ENCODE results near the gene CC2D1A.

Gene CC2D1A

GRCh38 chr19:13905634-13906520 is at the start of gene CC2D1A, which contains the start of gene BRME1:
Gene CC2D1A, plus strand, starts transcription at chr19:13906201. Its CDS starts 241 bp downstream, at chr19:13906442.
Gene BRME1, minus strand, starts transcription at chr19:13906117. Its CDS starts 1,225 bp downstream, at chr19:13904892.
- peak; percentile 81 for DNase-seq (ENCODE audit: low read depth)

- no peak for DNase-seq (ENCODE audit: low read depth)
Measured at GRCh38 chr19:13856497-13856896, 49.5 kb upstream of the CC2D1A start.

GRCh38 chr19:13859361-13859880 is 46.6 kb upstream of the CC2D1A start:
- no peak for DNase-seq (ENCODE audit: low read depth)

GRCh38 chr19:13860679-13861391 is 45.2 kb upstream of the CC2D1A start:
- no peak for DNase-seq (ENCODE audit: low read depth)

- DNase-seq (ENCODE audit: low read depth): no peak
Measured at GRCh38 chr19:13861392-13861713, 44.6 kb upstream of the CC2D1A start.

- DNase-seq (ENCODE audit: low read depth): no peak
Measured at GRCh38 chr19:13861714-13862531, 44.1 kb upstream of the CC2D1A start.

- DNase-seq (ENCODE audit: low read depth): no peak
Measured at GRCh38 chr19:13864046-13864666, 41.8 kb upstream of the CC2D1A start.

GRCh38 chr19:13864667-13865570 is 41.1 kb upstream of the CC2D1A start:
- DNase-seq (ENCODE audit: low read depth): no peak

- DNase-seq (ENCODE audit: low read depth): no peak
Measured at GRCh38 chr19:13865571-13866462, 40.2 kb upstream of the CC2D1A start.

GRCh38 chr19:13866463-13867046 is 39.4 kb upstream of the CC2D1A start:
- no peak for DNase-seq (ENCODE audit: low read depth)

- no peak for DNase-seq (ENCODE audit: low read depth)
Measured at GRCh38 chr19:13868663-13869062, 37.3 kb upstream of the CC2D1A start.

GRCh38 chr19:13869281-13869680 is 36.7 kb upstream of the CC2D1A start:
- DNase-seq (ENCODE audit: low read depth): no peak

- no peak for DNase-seq (ENCODE audit: low read depth)
Measured at GRCh38 chr19:13870873-13871272, 35.1 kb upstream of the CC2D1A start.

- DNase-seq (ENCODE audit: low read depth): no peak
Measured at GRCh38 chr19:13872339-13872694, 33.7 kb upstream of the CC2D1A start.

GRCh38 chr19:13872695-13873389 is 33.2 kb upstream of the CC2D1A start:
- no peak for DNase-seq (ENCODE audit: low read depth)

GRCh38 chr19:13873834-13874515 is 32.0 kb upstream of the CC2D1A start:
- DNase-seq (ENCODE audit: low read depth): no peak

GRCh38 chr19:13875824-13876223 is 30.2 kb upstream of the CC2D1A start:
- no peak for DNase-seq (ENCODE audit: low read depth)

GRCh38 chr19:13876834-13877233 is 29.2 kb upstream of the CC2D1A start, which contains the start of gene NANOS3:
Gene NANOS3, plus strand, starts transcription at chr19:13877134. Its CDS starts 115 bp downstream, at chr19:13877249.
- DNase-seq (ENCODE audit: low read depth): no peak
